Transverse colon (tissue), 4 donors: Measurements from ENCODE around the gene CSNK1G1.
"Not testable (repeated sequence)": the region's sequence is repeated elsewhere in the genome, so short reads cannot be mapped to it uniquely, and the experiment has no call there.

ENCODE experiments used
- CTCF ChIP-seq, 5 experiments: fragments of 200-600 bp in 3 of 5; fragments of 450-650 bp in 2 of 5; sonication (generic) in 3 of 5; IDR thresholded peaks; 1 replicate in 2 of 5; 2 replicates in 3 of 5; pipeline ENCODE4 v1.5.1; 2016 to 2017; ENCODE audit warnings: antibody characterized with exemption in 5 of 5, inconsistent platforms in 3 of 5, mild to moderate bottlenecking in 2 of 5, moderate library complexity in 1 of 5
- POLR2AphosphoS5 ChIP-seq, 3 donors: sonication (generic); formaldehyde crosslinking; IDR thresholded peaks; one replicate each; pipeline ENCODE4 v1.6.1; 2016; ENCODE audit warnings: antibody characterized with exemption in 3 of 3

GRCh38 chr15:64331668-64332067, 24.3 kb downstream of the CSNK1G1 start:
- not testable (repeated sequence) for TF ChIP-seq CTCF, POLR2AphosphoS5 (IDR thresholded peaks at IDR 0.05)
